ENCODE results near the gene GFPT1. TPM values are rescaled to one million over a fixed set of nuclear protein-coding genes. Genes with fewer than 3 reads are reported as not detected.

GFPT1 gene
- total RNA-seq, 1 donor from 2014 or later: 52.7 TPM

- H3K4me1 Mint-ChIP-seq: no peaks in the 10 kb centered on the region
- no peak overlapping the region for H3K27ac Mint-ChIP-seq
- H3K27me3 Mint-ChIP-seq (ENCODE audit: low read depth): no peaks in the 10 kb centered on the region
- no peak for DNase-seq (ENCODE audit: low spot score in 2 of 2, unreplicated experiment in 2 of 2)
- peaks cover 10% of the 10 kb centered on the region for H3K9me3 Mint-ChIP-seq
- no peak overlapping the region for H3K4me3 Mint-ChIP-seq
- no peak for TF ChIP-seq CTCF (IDR thresholded peaks at IDR 0.05; ENCODE audit: unreplicated experiment)
- peaks cover 43% of the 10 kb centered on the region for H3K36me3 Mint-ChIP-seq
Observed at GRCh38 chr2:69322631-69323030, 64.4 kb downstream of the GFPT1 start.

- peaks cover 38% of the 10 kb centered on the region for H3K9me3 Mint-ChIP-seq
- H3K27me3 Mint-ChIP-seq (ENCODE audit: low read depth): no peaks in the 10 kb centered on the region
- no peak overlapping the region for H3K27ac Mint-ChIP-seq
- H3K36me3 Mint-ChIP-seq: peaks cover 51% of the 10 kb centered on the region
- DNase-seq (ENCODE audit: low spot score in 2 of 2, unreplicated experiment in 2 of 2): no peak
- no peak for TF ChIP-seq CTCF (IDR thresholded peaks at IDR 0.05; ENCODE audit: unreplicated experiment)
- no peak overlapping the region for H3K4me3 Mint-ChIP-seq
- no peaks in the 10 kb centered on the region for H3K4me1 Mint-ChIP-seq
Observed at GRCh38 chr2:69316550-69316949, 70.5 kb downstream of the GFPT1 start.

DNA sequence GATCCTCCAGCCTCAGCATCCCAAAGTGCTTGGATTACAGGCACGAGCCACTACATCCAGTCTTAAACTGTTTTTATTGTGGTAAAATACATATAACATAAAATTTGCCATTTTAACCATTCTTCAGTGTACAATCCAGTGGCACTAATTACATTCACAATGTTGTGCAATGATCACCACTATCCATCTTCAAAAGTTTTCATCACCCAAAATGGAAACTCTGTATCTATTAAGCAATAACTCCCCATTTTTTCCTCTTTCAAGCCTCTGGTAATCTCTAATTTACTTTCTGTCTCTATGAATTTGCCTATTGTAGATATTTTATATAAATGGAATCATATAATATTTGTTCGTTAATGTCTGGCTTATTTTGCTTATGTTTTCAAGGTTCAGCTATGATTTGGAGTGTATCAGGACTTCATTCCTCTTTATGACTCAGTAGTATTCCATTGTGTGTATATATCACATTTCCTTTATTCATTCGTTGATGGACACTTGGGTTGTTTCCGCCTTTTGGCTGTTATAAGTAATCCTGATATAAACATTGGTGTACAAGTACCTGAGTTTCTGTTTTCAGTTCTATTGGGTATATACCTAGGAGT is 71.8 kb downstream of the GFPT1 start:
- DNase-seq (ENCODE audit: low spot score in 2 of 2, unreplicated experiment in 2 of 2): no peak
- Mint-ChIP-seq H3K4me1 (peaks cover 10% of the 10 kb centered on the region), H3K9me3 (peaks cover 38% of the 10 kb centered on the region), H3K27ac (no peak overlapping the region), H3K27me3 (ENCODE audit: low read depth) (no peaks in the 10 kb centered on the region), H3K36me3 (peaks cover 49% of the 10 kb centered on the region), H3K4me3 (no peak overlapping the region)
- no peak for TF ChIP-seq CTCF (IDR thresholded peaks at IDR 0.05; ENCODE audit: unreplicated experiment)

DNA sequence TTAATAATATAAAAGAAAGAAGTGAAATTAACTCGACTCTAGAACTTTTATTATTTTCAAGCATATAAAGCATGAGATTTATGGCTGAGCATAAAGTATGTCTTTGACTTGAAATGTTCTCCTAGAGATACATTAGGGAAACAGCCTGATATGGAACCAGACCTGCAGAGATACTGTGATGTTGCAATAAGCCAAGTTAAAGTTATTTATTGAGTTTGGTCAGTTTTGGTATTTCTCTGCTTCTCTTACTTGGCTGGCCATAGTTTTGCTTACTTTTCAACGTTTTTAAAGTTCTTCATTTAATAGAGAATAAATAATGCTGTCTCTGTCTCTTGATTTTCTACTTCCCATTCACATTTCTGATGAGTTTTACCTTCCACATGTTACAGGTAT is 76.0 kb downstream of the GFPT1 start:
- Mint-ChIP-seq H3K4me1 (peaks cover 33% of the 10 kb centered on the region), H3K27me3 (ENCODE audit: low read depth) (peaks cover 12% of the 10 kb centered on the region), H3K9me3 (peaks cover 16% of the 10 kb centered on the region), H3K36me3 (peaks cover 19% of the 10 kb centered on the region), H3K27ac (peak overlapping the region; percentile 91), H3K4me3 (no peak overlapping the region)
- no peak for TF ChIP-seq CTCF (IDR thresholded peaks at IDR 0.05; ENCODE audit: unreplicated experiment)
- no peak for DNase-seq (ENCODE audit: low spot score in 2 of 2, unreplicated experiment in 2 of 2)

- no peak for TF ChIP-seq CTCF (IDR thresholded peaks at IDR 0.05; ENCODE audit: unreplicated experiment)
- H3K4me1 Mint-ChIP-seq: peaks cover 34% of the 10 kb centered on the region
- H3K36me3 Mint-ChIP-seq: peaks cover 12% of the 10 kb centered on the region
- no peak for DNase-seq (ENCODE audit: low spot score in 2 of 2, unreplicated experiment in 2 of 2)
- peak overlapping the region; percentile 91 for H3K27ac Mint-ChIP-seq
- peaks cover 10% of the 10 kb centered on the region for H3K9me3 Mint-ChIP-seq
- no peak overlapping the region for H3K4me3 Mint-ChIP-seq
- peaks cover 15% of the 10 kb centered on the region for H3K27me3 Mint-ChIP-seq (ENCODE audit: low read depth)
Observed at GRCh38 chr2:69310111-69311023, 76.7 kb downstream of the GFPT1 start.

Data from mesothelial cell of epicardium (in vitro differentiated cells).